Ishikawa (cell line): ENCODE measurements around the gene CRYBG2.

Source experiments
- CEBPB ChIP-seq: IDR thresholded peaks from 2 replicates; pipeline ENCODE4 v1.6.1; 2012
- EGR1 ChIP-seq: IDR thresholded peaks from 2 replicates; pipeline ENCODE4 v1.6.1; 2012
- EP300 ChIP-seq: IDR thresholded peaks from 2 replicates; pipeline ENCODE4 v1.6.1; 2012; ENCODE audit warnings: borderline replicate concordance
- FOXM1 ChIP-seq: IDR thresholded peaks from 2 replicates; pipeline ENCODE4 v1.6.1; 2012; ENCODE audit warnings: low read depth, borderline replicate concordance
- MAX ChIP-seq: IDR thresholded peaks from 2 replicates; pipeline ENCODE4 v1.6.1; 2012
- NFIC ChIP-seq: IDR thresholded peaks from 2 replicates; pipeline ENCODE4 v1.6.1; 2012
- REST ChIP-seq: IDR thresholded peaks from 2 replicates; pipeline ENCODE4 v1.6.1; 2012; ENCODE audit warnings: low read depth, mild to moderate bottlenecking
- TAF1 ChIP-seq: IDR thresholded peaks from 2 replicates; pipeline ENCODE4 v1.6.1; 2012; ENCODE audit warnings: low read depth, mild to moderate bottlenecking
- TEAD4 ChIP-seq: IDR thresholded peaks from 2 replicates; pipeline ENCODE4 v1.6.1; 2012
- USF1 ChIP-seq: IDR thresholded peaks from 2 replicates; pipeline ENCODE4 v1.6.1; 2012
- YY1 ChIP-seq: IDR thresholded peaks from 2 replicates; pipeline ENCODE4 v1.6.1; 2012; ENCODE audit warnings: low read depth

DNA sequence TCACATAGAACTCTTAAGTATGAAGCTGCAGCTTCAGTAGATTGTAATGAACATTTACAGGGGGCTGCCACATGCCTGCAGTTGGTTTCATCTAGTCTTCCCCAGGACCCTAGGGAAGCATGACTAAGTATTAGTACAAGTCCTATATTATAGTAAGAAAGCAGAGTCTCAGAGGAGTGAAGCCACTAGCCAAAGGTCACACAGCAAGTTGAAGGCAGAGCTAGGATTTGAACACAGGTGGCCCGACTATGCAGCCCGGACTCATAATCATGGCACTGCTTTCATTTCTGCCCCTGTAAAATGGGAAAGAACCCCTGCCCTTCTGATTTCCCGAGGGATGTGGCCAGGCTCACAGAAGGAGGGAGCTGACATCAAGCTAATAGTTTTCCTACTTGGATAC, 8.4 kb upstream of the CRYBG2 start:
- TF ChIP-seq EP300 (no peak), YY1 (no peak), TEAD4 (no peak), USF1 (no peak), MAX (no peak), EGR1 (no peak), NFIC (no peak), TAF1 (no peak), CEBPB (no peak), REST (no peak), FOXM1 (no peak)
